GM18870 (cell line): ENCODE measurements around the gene GBE1.
A peak's percentile ranks its signal among the peaks of the same experiment; 100 is the strongest.
"Not testable (repeated sequence)": the region's sequence is repeated elsewhere in the genome, so short reads cannot be mapped to it uniquely, and the experiment has no call there.

Source experiments
- ATAC-seq: cut with Tn5 transposase; IDR thresholded peaks from one replicate; pipeline ENCODE4 v1.9.1; 2021; ENCODE audit warnings: moderate library complexity; ENCODE audit not compliant: unreplicated experiment

GBE1 gene

GRCh38 chr3:81760924-81761903 is at the start of gene GBE1:
GBE1 (minus strand) TSS chr3:81761645; CDS start chr3:81761517, 128 bp downstream.
- ATAC-seq: peak; percentile 82

GRCh38 chr3:81808900-81809299 is 47.5 kb upstream of the GBE1 start:
- no peak for ATAC-seq

- ATAC-seq: no peak
Observed at GRCh38 chr3:81799403-81799802, 38.0 kb upstream of the GBE1 start.

GRCh38 chr3:81793410-81793809 is 32.0 kb upstream of the GBE1 start:
- no peak for ATAC-seq

GRCh38 chr3:81790117-81790516 is 28.7 kb upstream of the GBE1 start:
- no peak for ATAC-seq

GRCh38 chr3:81789691-81790090 is 28.2 kb upstream of the GBE1 start:
- ATAC-seq: no peak

- ATAC-seq: peak; percentile 81
Observed at GRCh38 chr3:81788610-81789009, 27.2 kb upstream of the GBE1 start.

- no peak for ATAC-seq
Observed at GRCh38 chr3:81788044-81788443, 26.6 kb upstream of the GBE1 start.

- ATAC-seq: no peak
Observed at GRCh38 chr3:81782585-81782984, 21.1 kb upstream of the GBE1 start.

- peak; percentile 66 for ATAC-seq
Observed at GRCh38 chr3:81778678-81779182, 17.3 kb upstream of the GBE1 start.

- ATAC-seq: peak; percentile 61
Observed at GRCh38 chr3:81776643-81777042, 15.2 kb upstream of the GBE1 start.

- ATAC-seq: no peak
Observed at GRCh38 chr3:81770710-81771109, 9.3 kb upstream of the GBE1 start.

GRCh38 chr3:81769299-81769698 is 7.9 kb upstream of the GBE1 start:
- ATAC-seq: no peak

- not testable (repeated sequence) for ATAC-seq
Observed at GRCh38 chr3:81767250-81767859, 5.9 kb upstream of the GBE1 start.

GRCh38 chr3:81765400-81765799 is 4.0 kb upstream of the GBE1 start:
- ATAC-seq: no peak

GRCh38 chr3:81764665-81765064 is 3.2 kb upstream of the GBE1 start:
- ATAC-seq: no peak

GRCh38 chr3:81764002-81764401 is 2.6 kb upstream of the GBE1 start:
- no peak for ATAC-seq

GRCh38 chr3:81763001-81763400 is 1.6 kb upstream of the GBE1 start:
- no peak for ATAC-seq

GRCh38 chr3:81761904-81762580 is 597 bp upstream of the GBE1 start:
- no peak for ATAC-seq

GRCh38 chr3:81760215-81760614 is 1.2 kb downstream of the GBE1 start:
- no peak for ATAC-seq

- not testable (repeated sequence) for ATAC-seq
Observed at GRCh38 chr3:81758771-81759170, 2.7 kb downstream of the GBE1 start.
